Fibroblast of mammary gland (primary cell): Measurements from ENCODE around the gene PTPRH.

ENCODE experiments used
- DNase-seq: peaks from one replicate; pipeline ENCODE4 v3.0.0-alpha.2; 2010; ENCODE audit warnings: low read depth
- H3K4me3 ChIP-seq: 2 replicates; pipeline ENCODE4 v1.5.1; 2011; ENCODE audit warnings: low read depth, mild to moderate bottlenecking, low read length, moderate library complexity; ENCODE audit not compliant: control insufficient read depth
- CTCF ChIP-seq: conservative IDR thresholded peaks from 2 replicates; pipeline ENCODE4 v1.5.1; 2011; ENCODE audit warnings: low read depth, low read length, inconsistent platforms; ENCODE audit not compliant: control insufficient read depth, insufficient read depth

PTPRH gene

GRCh38 chr19:55165952-55166529 lies 43.3 kb downstream of the PTPRH start:
- TF ChIP-seq CTCF, result peak; percentile 37
- peak; percentile 61 for DNase-seq
- peak overlapping the region; percentile 56 for H3K4me3 ChIP-seq

GRCh38 chr19:55161571-55162322 lies 47.6 kb downstream of the PTPRH start:
- no peak overlapping the region for H3K4me3 ChIP-seq
- TF ChIP-seq CTCF, result no peak
- no peak for DNase-seq

- no peak for DNase-seq
- no peak overlapping the region for H3K4me3 ChIP-seq
- no peak for TF ChIP-seq CTCF
Measured at GRCh38 chr19:55160986-55161365, 48.3 kb downstream of the PTPRH start.

GRCh38 chr19:55160128-55160985 lies 48.9 kb downstream of the PTPRH start:
- H3K4me3 ChIP-seq, result no peak overlapping the region
- peak; percentile 75 for TF ChIP-seq CTCF
- DNase-seq, result peak; percentile 79

GRCh38 chr19:55158848-55159749 lies 50.2 kb downstream of the PTPRH start:
- DNase-seq, result peak; percentile 61
- TF ChIP-seq CTCF, result no peak
- no peak overlapping the region for H3K4me3 ChIP-seq

- TF ChIP-seq CTCF, result no peak
- H3K4me3 ChIP-seq, result no peak overlapping the region
- no peak for DNase-seq
Measured at GRCh38 chr19:55158423-55158822, 50.9 kb downstream of the PTPRH start.
